Neural progenitor cell (in vitro differentiated cells): ENCODE results near the gene GLRA1. TPM values are rescaled to one million over a fixed set of nuclear protein-coding genes. Genes with fewer than 3 reads are reported as not detected.

ENCODE experiments used
- DNase-seq: peaks from one replicate; pipeline ENCODE4 v3.0.0-alpha.2; 2016; ENCODE audit warnings: low spot score
- H2AFZ ChIP-seq: fragments of 200-600 bp; sonication (generic); replicated peaks from 2 replicates; pipeline ENCODE4 v1.6.1; 2016; ENCODE audit warnings: antibody characterized with exemption
- H3F3A ChIP-seq: fragments of 200-600 bp; sonication (generic); 2 replicates; pipeline ENCODE4 v1.6.1; 2016; ENCODE audit warnings: antibody characterized with exemption, low read depth
- H3K27ac ChIP-seq: fragments of 200-600 bp; sonication (generic); 2 replicates; pipeline ENCODE4 v1.5.1; 2016; ENCODE audit warnings: mild to moderate bottlenecking
- H3K27me3 ChIP-seq: fragments of 200-600 bp; sonication (generic); 2 replicates; pipeline ENCODE4 v1.6.1; 2016; ENCODE audit warnings: mild to moderate bottlenecking, moderate library complexity
- H3K36me3 ChIP-seq: fragments of 200-600 bp; sonication (generic); 2 replicates; pipeline ENCODE4 v1.5.1; 2016
- H3K4me1 ChIP-seq: fragments of 200-600 bp; sonication (generic); 2 replicates; pipeline ENCODE4 v1.6.1; 2016; ENCODE audit warnings: mixed run types
- H3K4me2 ChIP-seq: fragments of 200-600 bp; sonication (generic); 2 replicates; pipeline ENCODE4 v1.6.1; 2016
- H3K4me3 ChIP-seq: fragments of 200-600 bp; sonication (generic); 2 replicates; pipeline ENCODE4 v1.5.1; 2016
- H3K79me2 ChIP-seq: fragments of 200-600 bp; sonication (generic); 2 replicates; pipeline ENCODE4 v1.6.1; 2016; ENCODE audit warnings: low read depth
- H3K9ac ChIP-seq: fragments of 200-600 bp; sonication (generic); 2 replicates; pipeline ENCODE4 v1.6.1; 2016
- H3K9me3 ChIP-seq: fragments of 200-600 bp; sonication (generic); 2 replicates; pipeline ENCODE4 v1.5.1; 2016; ENCODE audit warnings: low read depth
- H4K20me1 ChIP-seq: fragments of 200-600 bp; sonication (generic); 2 replicates; pipeline ENCODE4 v1.6.1; 2016; ENCODE audit warnings: low read depth
- H3K27ac Mint-ChIP-seq: 3 replicates; pipeline ENCODE4 v1.8.0; 2021; ENCODE audit warnings: mixed read lengths
- H3K27me3 Mint-ChIP-seq: 2 replicates; pipeline ENCODE4 v1.8.0; 2022; ENCODE audit warnings: low read depth, mild to moderate bottlenecking, inconsistent platforms, moderate library complexity, mixed read lengths; ENCODE audit not compliant: insufficient read depth
- H3K36me3 Mint-ChIP-seq: 3 replicates; pipeline ENCODE4 v1.8.0; 2021; ENCODE audit warnings: mixed read lengths
- H3K4me1 Mint-ChIP-seq: 3 replicates; pipeline ENCODE4 v1.8.0; 2021; ENCODE audit warnings: mixed read lengths
- H3K4me3 Mint-ChIP-seq: 3 replicates; pipeline ENCODE4 v1.8.0; 2021; ENCODE audit warnings: mild to moderate bottlenecking, moderate library complexity, mixed read lengths
- H3K9me3 Mint-ChIP-seq: 3 replicates; pipeline ENCODE4 v1.8.0; 2020; ENCODE audit warnings: mixed read lengths
- CTCF ChIP-seq: fragments of 200-600 bp; sonication (generic); IDR thresholded peaks from 2 replicates; pipeline ENCODE4 v1.5.1; 2017; ENCODE audit warnings: antibody characterized with exemption, mild to moderate bottlenecking
- EZH2 ChIP-seq: fragments of 200-600 bp; sonication (generic); IDR thresholded peaks from 2 replicates; pipeline ENCODE4 v1.6.1; 2017; ENCODE audit warnings: antibody characterized with exemption, mild to moderate bottlenecking, moderate library complexity
- EZH2phosphoT487 ChIP-seq: fragments of 200-600 bp; sonication (generic); IDR thresholded peaks from 2 replicates; pipeline ENCODE4 v1.6.1; 2017; ENCODE audit warnings: antibody characterized with exemption
- total RNA-seq: library from RNA; depleted of rRNA; stranded (reverse); fragments of >200 nt; gene quantifications from 2 replicates; pipeline ENCODE4 v1.2.3, GENCODE V29; 2015; ENCODE audit warnings: low replicate concordance

The GLRA1 gene
- total RNA-seq, 1 donor from 2014 or later, result not detected

GRCh38 chr5:151949701-151950308, 25.2 kb upstream of the GLRA1 start:
- no peaks in the 10 kb centered on the region for H3K9me3 Mint-ChIP-seq
- no peak overlapping the region for H3K27ac Mint-ChIP-seq
- Histone ChIP-seq H3K9me3 (no peaks in the 10 kb centered on the region), H3F3A (no peaks in the 10 kb centered on the region), H2AFZ (no peak overlapping the region), H3K27ac (no peak overlapping the region), H3K4me2 (no peak overlapping the region), H3K36me3 (no peaks in the 10 kb centered on the region), H3K9ac (no peak overlapping the region), H3K79me2 (no peaks in the 10 kb centered on the region), H3K4me1 (no peaks in the 10 kb centered on the region), H4K20me1 (no peaks in the 10 kb centered on the region), H3K27me3 (peaks cover 10% of the 10 kb centered on the region), H3K4me3 (no peak overlapping the region)
- peaks cover 8% of the 10 kb centered on the region for H3K27me3 Mint-ChIP-seq
- no peak for DNase-seq
- no peak overlapping the region for H3K4me3 Mint-ChIP-seq
- TF ChIP-seq CTCF, result no peak
- no peak for TF ChIP-seq EZH2
- no peak for TF ChIP-seq EZH2phosphoT487
- H3K36me3 Mint-ChIP-seq, result no peaks in the 10 kb centered on the region
- H3K4me1 Mint-ChIP-seq, result peaks cover 20% of the 10 kb centered on the region

GRCh38 chr5:151949113-151949512, 24.5 kb upstream of the GLRA1 start:
- Mint-ChIP-seq H3K9me3 (no peaks in the 10 kb centered on the region), H3K27me3 (peaks cover 8% of the 10 kb centered on the region)
- H3K36me3 ChIP-seq, result no peaks in the 10 kb centered on the region

GRCh38 chr5:151947931-151948608, 23.4 kb upstream of the GLRA1 start:
- Histone ChIP-seq H2AFZ (no peak overlapping the region), H3K79me2 (no peaks in the 10 kb centered on the region), H3K4me1 (no peaks in the 10 kb centered on the region), H3K27ac (no peak overlapping the region), H3F3A (no peaks in the 10 kb centered on the region), H3K4me2 (no peak overlapping the region), H3K27me3 (peaks cover 10% of the 10 kb centered on the region), H4K20me1 (no peaks in the 10 kb centered on the region), H3K4me3 (no peak overlapping the region), H3K9ac (no peak overlapping the region), H3K36me3 (no peaks in the 10 kb centered on the region), H3K9me3 (no peaks in the 10 kb centered on the region)
- Mint-ChIP-seq H3K36me3 (no peaks in the 10 kb centered on the region), H3K4me3 (no peak overlapping the region), H3K9me3 (no peaks in the 10 kb centered on the region), H3K27me3 (peaks cover 9% of the 10 kb centered on the region), H3K4me1 (peaks cover 11% of the 10 kb centered on the region), H3K27ac (no peak overlapping the region)
- no peak for DNase-seq
- TF ChIP-seq EZH2phosphoT487, result no peak

More at GRCh38 chr5:151949113-151949512, 24.5 kb upstream of the GLRA1 start:
- Mint-ChIP-seq H3K36me3 (no peaks in the 10 kb centered on the region), H3K27ac (no peak overlapping the region), H3K4me1 (peaks cover 14% of the 10 kb centered on the region), H3K4me3 (no peak overlapping the region)
- no peak overlapping the region for H3K4me2 ChIP-seq
- TF ChIP-seq CTCF, result no peak
- TF ChIP-seq EZH2, result no peak
- no peak for TF ChIP-seq EZH2phosphoT487
- no peaks in the 10 kb centered on the region for H3F3A ChIP-seq
- peaks cover 10% of the 10 kb centered on the region for H3K27me3 ChIP-seq
- no peak overlapping the region for H3K9ac ChIP-seq
- H3K79me2 ChIP-seq, result no peaks in the 10 kb centered on the region
- no peak overlapping the region for H3K4me3 ChIP-seq
- no peaks in the 10 kb centered on the region for H3K4me1 ChIP-seq
- no peak for DNase-seq
- no peaks in the 10 kb centered on the region for H3K9me3 ChIP-seq
- no peak overlapping the region for H2AFZ ChIP-seq
- no peaks in the 10 kb centered on the region for H4K20me1 ChIP-seq
- no peak overlapping the region for H3K27ac ChIP-seq

GRCh38 chr5:151937851-151938250, 13.2 kb upstream of the GLRA1 start:
- Histone ChIP-seq H3K27ac (no peak overlapping the region), H2AFZ (no peak overlapping the region), H4K20me1 (no peaks in the 10 kb centered on the region), H3K4me3 (no peak overlapping the region), H3K9me3 (no peaks in the 10 kb centered on the region), H3K4me1 (no peaks in the 10 kb centered on the region), H3K4me2 (no peak overlapping the region), H3K9ac (no peak overlapping the region), H3K79me2 (no peaks in the 10 kb centered on the region), H3F3A (no peaks in the 10 kb centered on the region), H3K27me3 (peaks cover 6% of the 10 kb centered on the region), H3K36me3 (no peaks in the 10 kb centered on the region)
- H3K27ac Mint-ChIP-seq, result no peak overlapping the region
- no peaks in the 10 kb centered on the region for H3K36me3 Mint-ChIP-seq
- peaks cover 8% of the 10 kb centered on the region for H3K9me3 Mint-ChIP-seq
- H3K27me3 Mint-ChIP-seq, result peaks cover 18% of the 10 kb centered on the region
- H3K4me1 Mint-ChIP-seq, result peaks cover 10% of the 10 kb centered on the region
- TF ChIP-seq EZH2, result no peak
- no peak for TF ChIP-seq EZH2phosphoT487
- no peak for TF ChIP-seq CTCF
- DNase-seq, result no peak
- H3K4me3 Mint-ChIP-seq, result no peak overlapping the region
